ENCODE results near the gene ASB15.

The ASB15 gene

DNA sequence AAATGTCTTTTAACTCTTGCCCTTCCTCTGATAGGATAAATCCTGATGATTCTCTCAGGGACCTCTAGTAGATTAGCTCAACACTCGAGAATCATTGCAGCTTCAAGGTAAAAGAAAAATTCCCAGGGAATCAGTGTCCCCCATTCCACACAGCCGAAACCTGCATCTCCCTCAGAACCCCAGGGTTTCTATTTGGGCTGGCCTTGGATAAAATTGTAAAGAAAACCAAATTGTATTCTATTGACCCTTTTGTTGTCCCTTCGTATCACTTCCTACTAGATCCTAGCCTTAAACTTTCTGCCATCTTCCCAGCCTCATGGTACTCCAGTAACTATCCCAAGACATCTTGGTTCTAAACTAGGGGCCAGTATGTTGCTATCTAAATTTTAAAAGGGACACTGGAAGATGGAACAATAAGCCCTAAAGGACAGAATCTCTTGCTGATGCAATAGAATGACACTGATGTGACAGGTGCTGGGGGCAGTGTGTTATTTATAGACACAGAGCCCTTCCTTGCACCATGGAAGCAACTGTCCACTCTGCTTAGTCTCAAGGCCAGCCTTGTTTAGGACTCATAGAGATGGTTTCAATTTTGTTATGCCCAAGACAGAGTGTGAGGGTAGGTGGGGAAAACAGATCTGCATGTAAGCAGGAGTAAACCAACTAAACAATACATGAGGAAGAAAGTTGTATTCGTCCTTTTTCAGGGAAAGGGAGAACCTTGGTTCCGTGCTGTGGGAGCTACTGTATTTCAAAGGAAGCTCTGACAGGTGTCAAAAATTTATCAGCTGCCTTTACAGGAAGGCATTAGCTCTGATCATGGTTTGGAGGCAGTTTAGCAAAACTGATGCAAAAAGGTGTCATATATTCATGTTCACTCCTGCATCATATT lies 7.6 kb downstream of the ASB15 start:
- no peaks in the 10 kb centered on the region for H3K9me3 Mint-ChIP-seq
- H3K36me3 Mint-ChIP-seq (ENCODE audit: low read depth): no peaks in the 10 kb centered on the region
- no peak overlapping the region for H3K4me3 Mint-ChIP-seq
- H3K4me1 Mint-ChIP-seq (ENCODE audit: low read depth): no peaks in the 10 kb centered on the region
- intact Hi-C loops (cut with micrococcal nuclease): no loop called here
- no peak overlapping the region for H3K27ac Mint-ChIP-seq
- peaks cover 3% of the 10 kb centered on the region for H3K27me3 Mint-ChIP-seq

DNA sequence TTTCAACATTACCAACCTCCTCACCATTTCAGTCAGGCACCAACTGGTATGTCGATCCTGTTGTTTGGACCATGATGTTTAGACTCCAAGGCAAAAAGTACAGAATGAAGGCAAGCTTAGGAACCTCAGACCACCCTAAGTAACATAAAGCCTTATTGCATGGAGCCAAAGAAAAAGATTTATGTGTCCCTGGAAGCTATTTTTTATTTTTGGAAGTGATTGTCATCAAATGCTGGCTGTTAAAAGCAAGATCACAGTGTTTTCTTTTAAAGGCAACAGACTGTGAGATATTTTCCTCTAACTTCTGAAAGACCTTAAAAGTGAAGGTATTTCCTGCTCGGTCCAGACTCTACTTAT lies 8.2 kb downstream of the ASB15 start:
- intact Hi-C loops (cut with micrococcal nuclease): no loop called here
- no peaks in the 10 kb centered on the region for H3K9me3 Mint-ChIP-seq
- H3K27ac Mint-ChIP-seq: no peak overlapping the region

DNA sequence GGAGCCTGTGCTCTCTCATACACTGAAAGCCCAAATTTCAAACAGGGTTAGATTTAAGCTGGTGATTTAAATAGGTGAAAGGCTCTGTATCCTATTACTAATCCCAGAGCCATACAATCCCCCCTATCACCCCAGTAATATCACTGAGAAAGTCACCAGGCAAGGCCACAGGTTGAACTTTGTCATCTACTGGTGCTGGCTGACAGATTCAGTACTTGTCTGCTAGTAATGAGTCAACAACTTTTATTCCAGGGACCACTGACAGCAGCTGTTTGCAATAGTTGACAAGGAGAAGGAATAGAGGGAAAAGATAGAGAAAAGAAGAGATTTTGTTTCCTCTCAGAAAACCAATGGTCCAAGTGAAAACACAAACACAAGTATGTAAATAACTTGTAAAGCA lies 10.4 kb downstream of the ASB15 start:
- H3K4me3 Mint-ChIP-seq: no peak overlapping the region

More for the DNA sequence above, 8.2 kb downstream of the ASB15 start:
- Mint-ChIP-seq H3K4me1 (ENCODE audit: low read depth) (no peaks in the 10 kb centered on the region), H3K27me3 (peaks cover 3% of the 10 kb centered on the region), H3K36me3 (ENCODE audit: low read depth) (no peaks in the 10 kb centered on the region), H3K4me3 (no peak overlapping the region)

DNA sequence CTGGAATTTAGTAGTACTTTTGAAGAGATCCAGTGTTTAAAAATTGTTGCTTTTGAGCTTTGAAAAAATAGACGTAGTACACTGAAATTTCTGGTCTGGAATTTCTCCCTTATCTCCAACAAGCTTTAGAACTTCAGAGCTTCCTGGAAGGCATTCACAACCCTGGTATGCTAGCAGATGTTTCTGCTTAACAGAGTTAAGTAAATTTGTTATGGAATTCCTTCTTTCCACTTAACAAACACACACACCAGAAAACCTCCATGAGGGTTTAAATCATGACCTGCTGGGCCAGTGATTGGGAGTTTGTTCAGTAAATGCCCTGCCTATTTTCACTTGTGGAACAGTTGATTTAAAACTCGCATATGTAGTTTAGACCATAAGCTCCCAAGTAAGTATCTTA lies 13.7 kb downstream of the ASB15 start:
- H3K4me1 Mint-ChIP-seq (ENCODE audit: low read depth): no peaks in the 10 kb centered on the region
- no peaks in the 10 kb centered on the region for H3K9me3 Mint-ChIP-seq
- no peak overlapping the region for H3K27ac Mint-ChIP-seq
- H3K36me3 Mint-ChIP-seq (ENCODE audit: low read depth): no peaks in the 10 kb centered on the region
- intact Hi-C loops (cut with micrococcal nuclease): no loop called here
- peaks cover 3% of the 10 kb centered on the region for H3K27me3 Mint-ChIP-seq
- H3K4me3 Mint-ChIP-seq: no peak overlapping the region

More for the DNA sequence above, 10.4 kb downstream of the ASB15 start:
- Mint-ChIP-seq H3K27me3 (peaks cover 3% of the 10 kb centered on the region), H3K36me3 (ENCODE audit: low read depth) (no peaks in the 10 kb centered on the region), H3K4me1 (ENCODE audit: low read depth) (no peaks in the 10 kb centered on the region), H3K27ac (no peak overlapping the region), H3K9me3 (no peaks in the 10 kb centered on the region)
- intact Hi-C loops (cut with micrococcal nuclease): no loop called here

DNA sequence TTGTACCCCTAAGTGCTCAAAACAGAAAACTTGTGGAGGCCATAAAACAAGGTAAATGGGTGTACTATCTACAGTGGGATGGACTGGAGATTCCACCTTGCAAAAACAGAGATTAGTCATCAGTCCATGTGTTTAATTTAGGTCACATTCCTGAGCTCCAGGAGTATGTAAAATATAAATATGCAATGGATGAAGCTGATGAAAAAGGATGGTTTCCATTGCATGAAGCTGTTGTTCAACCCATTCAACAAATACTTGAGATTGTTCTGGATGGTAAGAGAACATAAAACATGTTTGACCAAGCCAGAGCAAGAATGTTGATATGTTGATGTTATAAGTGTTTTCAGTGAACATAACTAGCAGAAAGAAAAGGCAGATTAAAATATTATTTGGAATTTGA lies 14.6 kb downstream of the ASB15 start:
- no peaks in the 10 kb centered on the region for H3K9me3 Mint-ChIP-seq
- no peak overlapping the region for H3K27ac Mint-ChIP-seq
- H3K36me3 Mint-ChIP-seq (ENCODE audit: low read depth): no peaks in the 10 kb centered on the region
- no peak overlapping the region for H3K4me3 Mint-ChIP-seq
- no peaks in the 10 kb centered on the region for H3K4me1 Mint-ChIP-seq (ENCODE audit: low read depth)
- intact Hi-C loops (cut with micrococcal nuclease): no loop called here
- peaks cover 3% of the 10 kb centered on the region for H3K27me3 Mint-ChIP-seq

DNA sequence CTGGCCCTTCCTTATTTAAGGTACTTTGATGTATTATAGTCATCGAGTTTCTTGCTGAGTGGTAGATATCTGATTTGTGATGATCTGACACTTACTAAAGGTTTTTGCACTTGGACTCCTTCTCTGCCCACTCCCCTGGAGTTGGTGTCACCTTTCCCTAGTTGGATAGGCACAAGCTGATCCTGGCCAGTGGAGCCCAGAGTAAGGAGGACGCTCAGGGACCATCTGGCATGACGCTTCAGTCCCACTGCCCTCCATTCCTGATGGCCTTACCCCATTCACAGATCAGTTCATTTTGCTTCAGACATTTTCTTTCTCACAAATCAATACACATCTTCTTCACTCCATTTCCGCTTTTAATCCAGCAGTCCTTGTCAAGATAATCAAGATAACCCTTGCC lies 20.1 kb downstream of the ASB15 start:
- no peaks in the 10 kb centered on the region for H3K4me1 Mint-ChIP-seq (ENCODE audit: low read depth)
- intact Hi-C loops (cut with micrococcal nuclease): no loop called here
- no peaks in the 10 kb centered on the region for H3K36me3 Mint-ChIP-seq (ENCODE audit: low read depth)
- no peaks in the 10 kb centered on the region for H3K27me3 Mint-ChIP-seq
- no peaks in the 10 kb centered on the region for H3K9me3 Mint-ChIP-seq
- no peak overlapping the region for H3K27ac Mint-ChIP-seq
- H3K4me3 Mint-ChIP-seq: no peak overlapping the region

DNA sequence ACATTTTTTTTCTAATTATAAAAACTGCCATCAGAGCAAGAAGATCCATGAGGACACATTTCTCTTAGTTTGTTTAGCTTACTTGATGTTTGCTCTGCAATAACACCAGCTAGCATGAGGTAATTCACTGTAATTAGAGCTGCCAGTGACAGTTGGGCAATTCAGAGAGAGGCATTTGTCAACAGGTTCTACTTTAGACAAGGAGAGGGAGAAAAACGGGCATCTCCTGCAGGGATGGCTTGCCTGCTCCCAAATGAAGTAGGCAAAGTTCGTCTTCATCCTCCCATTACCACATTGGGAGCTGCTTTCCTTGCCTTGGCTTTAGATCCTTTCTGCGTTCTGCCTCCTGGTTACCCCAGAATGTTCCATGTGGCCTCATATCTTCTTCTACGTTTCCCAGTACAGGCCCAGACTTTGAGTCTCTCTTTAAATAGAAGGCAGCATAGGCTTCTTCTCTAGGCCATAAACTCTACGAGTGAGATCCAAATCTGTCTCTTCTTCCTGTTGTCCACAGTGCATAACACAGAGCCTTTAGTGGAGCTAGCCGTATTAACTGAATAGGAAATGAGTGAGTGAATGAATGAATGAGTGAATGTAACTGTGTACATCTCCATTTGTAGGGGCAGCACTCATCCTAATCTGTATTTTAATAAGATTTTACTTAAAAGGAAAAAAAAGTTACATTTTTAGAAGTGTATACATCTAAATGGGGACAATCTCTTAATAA lies 21.2 kb downstream of the ASB15 start:
- H3K4me3 Mint-ChIP-seq: no peak overlapping the region
- H3K9me3 Mint-ChIP-seq: no peaks in the 10 kb centered on the region
- H3K36me3 Mint-ChIP-seq (ENCODE audit: low read depth): no peaks in the 10 kb centered on the region
- intact Hi-C loops (cut with micrococcal nuclease): no loop called here
- no peak overlapping the region for H3K27ac Mint-ChIP-seq
- H3K27me3 Mint-ChIP-seq: no peaks in the 10 kb centered on the region
- no peaks in the 10 kb centered on the region for H3K4me1 Mint-ChIP-seq (ENCODE audit: low read depth)

DNA sequence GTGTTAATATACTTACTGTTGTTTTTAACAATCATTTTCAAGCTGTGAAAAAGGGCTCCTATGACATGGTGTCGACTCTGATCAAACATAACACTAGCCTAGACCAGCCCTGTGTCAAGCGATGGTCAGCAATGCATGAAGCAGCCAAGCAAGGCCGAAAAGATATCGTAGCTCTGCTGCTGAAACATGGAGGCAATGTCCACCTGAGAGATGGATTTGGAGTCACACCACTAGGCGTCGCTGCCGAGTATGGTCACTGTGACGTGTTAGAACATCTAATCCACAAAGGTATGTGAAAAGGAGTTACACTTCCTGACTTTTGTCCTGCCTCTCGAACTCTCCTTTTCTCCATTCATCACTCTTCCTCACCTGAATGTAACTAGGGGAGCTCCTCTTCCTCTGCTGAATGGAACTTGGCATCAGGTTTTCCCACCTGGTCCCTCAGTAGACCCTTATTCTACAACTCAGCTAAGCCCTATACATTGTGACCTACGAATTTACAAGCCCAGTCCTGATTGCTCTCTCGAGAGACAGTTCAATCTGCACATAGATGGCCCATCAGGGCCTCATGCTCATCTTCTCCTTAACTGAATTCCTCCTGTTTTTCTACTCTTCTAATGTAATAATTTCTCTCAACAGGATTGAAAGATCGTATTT lies 23.0 kb downstream of the ASB15 start:
- intact Hi-C loops (cut with micrococcal nuclease): no loop called here
- no peaks in the 10 kb centered on the region for H3K27me3 Mint-ChIP-seq

DNA sequence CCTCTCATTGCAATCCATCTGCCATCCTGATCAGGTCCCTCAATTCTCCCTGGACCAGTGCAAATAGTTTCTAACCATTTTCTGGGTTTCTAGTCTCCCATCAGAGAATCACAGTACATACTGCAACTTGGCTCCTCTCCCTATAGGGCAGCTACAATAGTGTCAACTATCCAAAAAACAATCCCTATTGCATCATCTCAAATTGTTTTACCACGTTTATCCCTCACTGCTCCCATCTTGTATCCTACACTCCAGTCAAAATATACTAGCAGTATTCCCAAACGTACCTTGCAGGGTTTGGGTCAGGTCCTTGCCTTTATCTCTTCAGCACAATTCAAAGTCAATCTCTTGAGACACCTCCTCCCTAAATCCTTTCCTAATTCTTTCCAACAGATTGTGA lies 23.6 kb downstream of the ASB15 start:
- Mint-ChIP-seq H3K4me1 (ENCODE audit: low read depth) (no peaks in the 10 kb centered on the region), H3K9me3 (no peaks in the 10 kb centered on the region), H3K4me3 (no peak overlapping the region), H3K27ac (no peak overlapping the region), H3K27me3 (no peaks in the 10 kb centered on the region), H3K36me3 (ENCODE audit: low read depth) (no peaks in the 10 kb centered on the region)
- intact Hi-C loops (cut with micrococcal nuclease): no loop called here

More for the DNA sequence above, 23.0 kb downstream of the ASB15 start:
- no peaks in the 10 kb centered on the region for H3K4me1 Mint-ChIP-seq (ENCODE audit: low read depth)
- no peaks in the 10 kb centered on the region for H3K9me3 Mint-ChIP-seq
- no peak overlapping the region for H3K4me3 Mint-ChIP-seq
- no peaks in the 10 kb centered on the region for H3K36me3 Mint-ChIP-seq (ENCODE audit: low read depth)
- no peak overlapping the region for H3K27ac Mint-ChIP-seq

DNA sequence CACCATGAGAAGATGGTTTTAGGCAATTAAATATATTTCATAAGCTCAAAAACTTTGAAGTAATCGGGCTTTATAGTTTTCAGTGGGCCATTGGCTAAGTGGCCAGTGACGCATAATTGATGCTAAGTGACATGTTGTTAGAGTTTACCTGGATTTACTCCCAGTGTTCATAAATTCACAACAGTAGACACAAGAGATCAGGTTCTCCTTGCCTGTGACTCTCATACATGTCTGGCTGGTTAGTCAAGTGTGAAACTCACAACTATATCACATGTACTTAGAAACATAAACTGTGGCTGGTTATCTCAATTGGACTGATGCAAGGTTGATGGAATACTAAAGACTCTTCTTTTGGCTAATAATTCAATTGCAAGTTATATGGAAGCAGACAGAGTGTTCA lies 26.2 kb downstream of the ASB15 start:
- H3K4me3 Mint-ChIP-seq: no peak overlapping the region
- intact Hi-C loops (cut with micrococcal nuclease): no loop called here
- no peaks in the 10 kb centered on the region for H3K9me3 Mint-ChIP-seq
- no peaks in the 10 kb centered on the region for H3K36me3 Mint-ChIP-seq (ENCODE audit: low read depth)
- no peak overlapping the region for H3K27ac Mint-ChIP-seq
- H3K27me3 Mint-ChIP-seq: no peaks in the 10 kb centered on the region
- no peaks in the 10 kb centered on the region for H3K4me1 Mint-ChIP-seq (ENCODE audit: low read depth)

DNA sequence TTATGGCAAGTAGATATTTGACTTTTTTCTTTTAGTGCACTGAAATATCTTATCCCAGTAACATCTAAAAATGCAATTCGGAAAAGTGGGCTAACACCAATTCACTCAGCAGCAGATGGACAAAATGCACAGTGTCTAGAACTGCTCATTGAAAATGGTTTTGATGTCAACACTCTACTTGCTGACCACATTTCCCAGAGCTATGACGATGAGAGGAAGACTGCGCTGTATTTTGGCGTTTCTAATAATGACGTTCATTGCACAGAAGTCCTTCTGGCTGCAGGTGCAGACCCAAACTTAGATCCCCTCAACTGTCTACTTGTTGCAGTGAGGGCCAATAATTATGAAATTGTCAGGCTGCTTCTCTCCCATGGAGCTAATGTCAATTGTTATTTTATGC lies 27.2 kb downstream of the ASB15 start:
- intact Hi-C loops (cut with micrococcal nuclease): no loop called here
- no peak overlapping the region for H3K27ac Mint-ChIP-seq
- H3K9me3 Mint-ChIP-seq: no peaks in the 10 kb centered on the region

DNA sequence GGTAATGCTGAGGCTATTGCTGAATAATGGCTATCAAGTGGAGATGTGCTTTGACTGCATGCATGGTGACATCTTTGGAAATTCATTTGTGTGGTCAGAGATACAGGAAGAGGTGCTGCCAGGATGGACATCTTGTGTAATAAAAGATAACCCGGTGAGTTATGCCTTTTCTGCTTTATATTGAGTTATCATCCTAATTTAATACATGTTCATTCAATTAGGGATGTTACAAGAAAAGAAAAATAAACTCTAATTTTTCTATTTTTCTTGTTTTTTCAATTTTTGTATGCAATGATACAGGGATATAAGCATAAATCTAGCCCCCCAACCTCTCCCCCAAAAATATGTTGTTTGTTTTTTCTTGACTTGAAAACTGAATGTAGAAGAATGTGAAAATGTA lies 27.7 kb downstream of the ASB15 start:
- intact Hi-C loops (cut with micrococcal nuclease): no loop called here
- no peak overlapping the region for H3K27ac Mint-ChIP-seq
- no peaks in the 10 kb centered on the region for H3K4me1 Mint-ChIP-seq (ENCODE audit: low read depth)
- H3K36me3 Mint-ChIP-seq (ENCODE audit: low read depth): no peaks in the 10 kb centered on the region
- no peaks in the 10 kb centered on the region for H3K9me3 Mint-ChIP-seq
- H3K27me3 Mint-ChIP-seq: no peaks in the 10 kb centered on the region
- H3K4me3 Mint-ChIP-seq: no peak overlapping the region

More for the DNA sequence above, 27.2 kb downstream of the ASB15 start:
- Mint-ChIP-seq H3K27me3 (no peaks in the 10 kb centered on the region), H3K4me1 (ENCODE audit: low read depth) (no peaks in the 10 kb centered on the region), H3K36me3 (ENCODE audit: low read depth) (no peaks in the 10 kb centered on the region), H3K4me3 (no peak overlapping the region)

DNA sequence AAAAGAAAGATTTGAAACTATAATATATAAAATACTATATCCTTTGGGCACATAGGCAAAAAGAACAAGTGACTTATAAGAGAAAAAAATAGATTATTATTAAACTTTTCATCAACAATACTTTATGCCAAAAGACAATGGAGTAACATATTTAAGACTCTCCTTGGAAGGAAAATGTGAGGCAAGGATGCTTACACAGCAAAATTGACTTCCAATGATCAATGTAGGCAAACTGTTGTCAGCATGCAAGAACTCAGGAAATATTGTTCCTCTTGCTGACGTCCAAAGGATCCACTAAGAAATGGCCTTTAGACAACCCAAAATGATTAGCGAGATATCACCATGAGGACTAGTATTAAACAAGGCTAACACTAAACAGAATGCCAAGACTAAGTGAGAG lies 31.2 kb downstream of the ASB15 start:
- H3K36me3 Mint-ChIP-seq (ENCODE audit: low read depth): no peaks in the 10 kb centered on the region

DNA sequence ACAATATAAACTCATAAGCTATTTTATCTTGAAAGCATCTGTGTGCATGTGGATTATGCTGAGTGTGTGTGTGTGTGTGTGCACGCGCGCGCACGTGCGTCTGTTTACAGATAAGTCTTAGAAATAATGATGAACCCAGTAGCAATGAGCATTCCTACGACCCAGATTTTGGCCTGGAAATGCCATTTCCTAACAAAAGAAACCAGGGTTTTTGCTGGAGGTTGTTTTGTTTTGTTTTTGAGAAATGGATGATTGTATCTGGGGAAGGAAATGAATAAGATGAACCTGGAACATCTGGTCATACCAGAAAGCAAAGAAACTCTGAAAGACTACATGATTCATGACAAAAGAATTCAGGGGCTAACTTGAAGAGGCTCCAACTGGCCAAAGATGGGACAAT lies 31.9 kb downstream of the ASB15 start:
- intact Hi-C loops (cut with micrococcal nuclease): no loop called here

More for the DNA sequence above, 31.2 kb downstream of the ASB15 start:
- Mint-ChIP-seq H3K27ac (no peak overlapping the region), H3K4me3 (no peak overlapping the region), H3K27me3 (peaks cover 5% of the 10 kb centered on the region), H3K9me3 (no peaks in the 10 kb centered on the region), H3K4me1 (ENCODE audit: low read depth) (no peaks in the 10 kb centered on the region)
- intact Hi-C loops (cut with micrococcal nuclease): no loop called here

More for the DNA sequence above, 31.9 kb downstream of the ASB15 start:
- Mint-ChIP-seq H3K36me3 (ENCODE audit: low read depth) (no peaks in the 10 kb centered on the region), H3K4me1 (ENCODE audit: low read depth) (no peaks in the 10 kb centered on the region), H3K9me3 (no peaks in the 10 kb centered on the region), H3K27ac (no peak overlapping the region), H3K27me3 (peaks cover 7% of the 10 kb centered on the region), H3K4me3 (no peak overlapping the region)

Measured in dendritic cell treated with granulocyte-macrophage colony-stimulating factor and Interleukin-4, amounts not matched to agents 40 ng/mL and 50 ng/mL, for 4 days (primary cell).